Thoracic aorta (tissue), 2 donors: ENCODE measurements around the gene LZTFL1. TPM values are rescaled to one million over a fixed set of nuclear protein-coding genes. Genes with fewer than 3 reads are reported as not detected.

ENCODE experiments used
- ATAC-seq: fragments of 150-250 bp; one replicate; pipeline ENCODE4 v1.8.0; 2017; ENCODE audit warnings: low read depth; ENCODE audit not compliant: insufficient number of reproducible peaks, low FRiP score
- DNase-seq: peaks from one replicate; pipeline ENCODE4 v3.0.0-alpha.2; 2020; ENCODE audit warnings: low spot score
- H3K27ac ChIP-seq, 2 donors: fragments of 200-600 bp; sonication (generic); 1 replicate in 1 of 2; 2 replicates in 1 of 2; pipeline ENCODE4 v1.5.1; 2016; ENCODE audit warnings: mild to moderate bottlenecking in 2 of 2, moderate library complexity in 2 of 2
- H3K27me3 ChIP-seq: fragments of 200-600 bp; sonication (generic); replicated peaks from 2 replicates; pipeline ENCODE4 v1.6.0; 2016; ENCODE audit warnings: mild to moderate bottlenecking; ENCODE audit not compliant: insufficient read depth
- H3K36me3 ChIP-seq: fragments of 200-600 bp; sonication (generic); one replicate; pipeline ENCODE4 v1.5.1; 2016
- H3K4me1 ChIP-seq, 2 donors: fragments of 200-600 bp; sonication (generic); 1 replicate in 1 of 2; 2 replicates in 1 of 2; pipeline versions ENCODE4 v1.5.1 to v1.6.0; 2016; ENCODE audit warnings: low read depth in 2 of 2, mild to moderate bottlenecking in 1 of 2; ENCODE audit not compliant: control insufficient read depth in 1 of 2
- H3K4me3 ChIP-seq: fragments of 200-600 bp; sonication (generic); 2 replicates; pipeline ENCODE4 v1.5.1; 2016; ENCODE audit warnings: mild to moderate bottlenecking
- H3K9me3 ChIP-seq: fragments of 200-600 bp; sonication (generic); 2 replicates; pipeline ENCODE4 v1.5.1; 2016
- total RNA-seq, 2 donors: library from RNA; depleted of rRNA; stranded (reverse); fragments of >200 nt; gene quantifications; one replicate each; pipeline versions ENCODE4 v1.1.0 to v1.2.3, GENCODE V29; 2016
- TF ChIP-seq, protein P1 (sequence below): fragments of 200-600 bp; sonication (generic); IDR thresholded peaks from one replicate; pipeline ENCODE4 v1.5.1; 2019; ENCODE audit warnings: antibody characterized with exemption

LZTFL1 gene
- total RNA-seq, 2 donors from 2014 or later, result 22.7 to 30.9 TPM

DNA sequence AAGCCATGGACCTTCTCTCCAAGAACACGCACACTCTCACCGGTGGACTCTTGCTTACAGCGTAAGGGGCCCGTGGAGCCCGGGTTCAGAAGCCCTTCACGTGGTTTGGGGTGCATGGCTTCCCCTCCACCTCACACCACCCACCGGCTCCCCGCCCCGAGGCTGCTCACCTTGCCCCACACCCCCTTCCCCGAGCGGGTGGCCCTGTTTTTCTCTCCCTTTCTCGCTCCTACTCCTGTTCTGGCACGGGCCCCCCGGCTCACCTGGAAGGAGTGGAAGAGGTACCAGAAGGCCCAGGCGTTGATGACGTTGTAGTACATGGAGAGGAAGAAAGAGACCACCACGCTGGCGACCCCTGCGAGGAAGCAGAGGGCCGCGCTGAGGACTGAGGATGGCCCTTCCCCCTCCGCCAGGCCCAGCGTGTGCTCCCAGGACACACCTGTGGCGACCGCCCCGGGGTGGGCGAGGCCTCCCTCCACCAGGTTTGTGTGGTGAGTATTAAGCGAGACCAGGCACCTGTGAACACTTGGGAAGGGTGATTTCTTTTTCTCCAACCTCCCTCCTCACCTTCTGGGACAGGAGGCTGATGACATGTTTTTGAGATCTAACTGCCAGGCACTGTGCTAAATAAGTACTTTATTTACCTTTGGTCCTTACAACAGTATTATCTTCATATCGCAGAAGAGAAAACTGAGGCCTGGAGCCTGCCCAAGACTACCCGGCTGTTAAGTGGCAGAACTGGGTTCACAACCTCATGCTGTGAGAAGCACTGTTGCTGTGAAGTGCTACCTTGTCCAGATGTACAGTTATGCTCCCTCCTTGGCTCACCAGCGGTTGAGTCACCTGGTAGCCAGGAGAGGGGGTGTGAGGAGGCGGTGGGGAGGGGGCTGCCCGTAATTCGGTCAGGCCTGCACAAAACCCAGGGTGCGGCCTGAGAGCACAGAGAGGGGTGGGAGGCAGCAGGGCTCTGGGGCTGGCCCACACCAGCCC, 61.9 kb downstream of the LZTFL1 start:
- TF ChIP-seq, protein P1, sequence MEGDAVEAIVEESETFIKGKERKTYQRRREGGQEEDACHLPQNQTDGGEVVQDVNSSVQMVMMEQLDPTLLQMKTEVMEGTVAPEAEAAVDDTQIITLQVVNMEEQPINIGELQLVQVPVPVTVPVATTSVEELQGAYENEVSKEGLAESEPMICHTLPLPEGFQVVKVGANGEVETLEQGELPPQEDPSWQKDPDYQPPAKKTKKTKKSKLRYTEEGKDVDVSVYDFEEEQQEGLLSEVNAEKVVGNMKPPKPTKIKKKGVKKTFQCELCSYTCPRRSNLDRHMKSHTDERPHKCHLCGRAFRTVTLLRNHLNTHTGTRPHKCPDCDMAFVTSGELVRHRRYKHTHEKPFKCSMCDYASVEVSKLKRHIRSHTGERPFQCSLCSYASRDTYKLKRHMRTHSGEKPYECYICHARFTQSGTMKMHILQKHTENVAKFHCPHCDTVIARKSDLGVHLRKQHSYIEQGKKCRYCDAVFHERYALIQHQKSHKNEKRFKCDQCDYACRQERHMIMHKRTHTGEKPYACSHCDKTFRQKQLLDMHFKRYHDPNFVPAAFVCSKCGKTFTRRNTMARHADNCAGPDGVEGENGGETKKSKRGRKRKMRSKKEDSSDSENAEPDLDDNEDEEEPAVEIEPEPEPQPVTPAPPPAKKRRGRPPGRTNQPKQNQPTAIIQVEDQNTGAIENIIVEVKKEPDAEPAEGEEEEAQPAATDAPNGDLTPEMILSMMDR, result no peak
- no peaks in the 10 kb centered on the region for H3K36me3 ChIP-seq
- H3K9me3 ChIP-seq, result no peaks in the 10 kb centered on the region
- no peak for DNase-seq
- no peak overlapping the region for H3K4me3 ChIP-seq
- H3K27ac ChIP-seq, result no peak overlapping the region
- no peak for ATAC-seq
- H3K4me1 ChIP-seq, result no peaks in the 10 kb centered on the region
- H3K27me3 ChIP-seq, result no peaks in the 10 kb centered on the region

DNA sequence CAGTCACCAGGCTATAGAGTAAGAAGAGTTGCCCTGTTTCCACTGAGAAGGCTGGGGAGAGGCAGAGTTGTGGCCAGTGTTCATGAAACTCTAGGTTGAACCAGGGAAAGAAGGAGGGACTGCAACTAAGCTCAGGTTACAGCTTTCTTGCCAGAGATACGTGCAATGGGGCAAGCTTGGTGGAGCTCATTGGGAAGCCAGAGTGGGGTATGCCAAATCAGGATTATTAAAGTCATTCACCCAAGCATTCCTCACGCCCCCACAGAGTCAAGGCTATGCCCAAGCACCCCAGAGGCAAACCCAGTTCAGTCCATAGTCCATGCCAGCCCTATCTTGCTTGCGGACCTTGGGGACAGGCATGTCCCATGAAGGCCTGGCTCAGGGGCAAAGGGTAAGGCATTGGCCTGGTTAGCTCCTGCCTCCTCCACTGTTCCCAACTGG, 63.1 kb downstream of the LZTFL1 start:
- TF ChIP-seq, protein P1, result no peak
- ATAC-seq (no peak), DNase-seq (no peak)
- H3K36me3 ChIP-seq, result no peaks in the 10 kb centered on the region
- H3K27me3 ChIP-seq, result no peaks in the 10 kb centered on the region
- no peak overlapping the region for H3K27ac ChIP-seq
- H3K4me3 ChIP-seq, result no peak overlapping the region
- no peaks in the 10 kb centered on the region for H3K9me3 ChIP-seq
- no peaks in the 10 kb centered on the region for H3K4me1 ChIP-seq

DNA sequence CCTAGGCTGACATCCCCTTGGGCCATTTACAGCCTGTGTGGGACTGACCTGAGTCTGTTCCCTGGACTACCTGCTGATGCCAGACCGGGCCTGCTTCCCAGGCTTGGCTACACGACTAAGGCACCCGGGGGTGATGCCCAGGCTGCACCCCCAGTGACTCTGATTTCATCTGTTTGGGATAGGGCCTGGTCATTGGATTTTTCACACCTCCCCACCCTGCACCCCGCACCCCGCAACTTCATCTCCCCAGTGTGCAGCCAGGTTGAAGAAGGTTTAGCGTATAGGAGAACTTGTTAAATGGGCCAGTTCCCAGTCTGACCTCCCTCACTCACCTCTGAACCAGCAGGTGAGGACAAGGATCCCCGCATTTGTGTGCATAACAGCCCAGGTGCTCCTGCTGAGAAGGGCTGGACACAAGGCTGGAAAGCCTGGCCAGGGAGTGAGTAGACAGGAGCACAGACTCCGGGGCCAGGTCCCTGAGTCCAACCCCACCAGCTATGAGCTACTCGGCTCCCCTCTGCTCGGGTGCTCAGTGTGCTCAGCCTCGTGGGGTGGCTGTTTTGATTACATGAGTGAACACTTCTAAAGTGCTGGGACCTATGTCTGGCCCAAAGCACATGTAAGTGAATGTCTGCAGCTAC, 64.1 kb downstream of the LZTFL1 start:
- TF ChIP-seq, protein P1, result no peak
- H3K9me3 ChIP-seq, result no peaks in the 10 kb centered on the region
- H3K27ac ChIP-seq, result no peak overlapping the region
- no peak for DNase-seq
- no peaks in the 10 kb centered on the region for H3K36me3 ChIP-seq
- no peaks in the 10 kb centered on the region for H3K4me1 ChIP-seq
- no peak for ATAC-seq
- no peaks in the 10 kb centered on the region for H3K27me3 ChIP-seq
- no peak overlapping the region for H3K4me3 ChIP-seq

DNA sequence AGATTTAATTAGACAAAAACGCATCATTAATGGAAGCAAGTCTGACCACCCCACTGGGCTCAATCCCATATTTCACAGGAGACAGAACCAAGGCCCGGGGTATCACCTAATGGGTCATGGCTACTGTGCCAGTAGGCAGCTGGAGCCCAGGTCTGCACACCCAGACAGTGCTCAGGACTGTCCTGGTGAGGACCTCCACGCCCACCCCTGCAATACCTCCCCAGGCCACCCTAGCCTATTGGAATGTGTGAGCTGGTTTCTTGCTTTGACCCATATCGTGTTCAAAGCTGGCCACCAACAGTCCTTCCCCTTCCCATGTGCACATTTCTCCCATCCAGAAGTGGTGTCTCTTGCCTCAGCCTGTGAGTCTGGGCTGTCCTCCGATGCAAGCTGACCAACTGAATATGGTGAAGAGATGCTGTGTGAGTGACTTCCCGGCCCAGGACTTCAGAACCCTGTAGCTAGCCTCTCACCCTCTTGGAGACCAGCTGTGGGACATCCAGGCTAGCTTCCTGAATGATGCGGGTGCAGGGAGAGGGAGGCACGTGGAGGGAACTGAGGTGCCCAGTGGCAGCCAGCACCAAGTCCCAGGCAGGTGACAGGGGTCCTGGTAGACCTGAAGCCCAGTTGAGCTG, 64.7 kb downstream of the LZTFL1 start:
- ATAC-seq, result no peak
- H3K27ac ChIP-seq, result no peak overlapping the region
- H3K36me3 ChIP-seq, result no peaks in the 10 kb centered on the region
- H3K27me3 ChIP-seq, result no peaks in the 10 kb centered on the region
- no peaks in the 10 kb centered on the region for H3K4me1 ChIP-seq
- H3K4me3 ChIP-seq, result no peak overlapping the region
- DNase-seq, result no peak
- no peaks in the 10 kb centered on the region for H3K9me3 ChIP-seq
- TF ChIP-seq, protein P1, result no peak

DNA sequence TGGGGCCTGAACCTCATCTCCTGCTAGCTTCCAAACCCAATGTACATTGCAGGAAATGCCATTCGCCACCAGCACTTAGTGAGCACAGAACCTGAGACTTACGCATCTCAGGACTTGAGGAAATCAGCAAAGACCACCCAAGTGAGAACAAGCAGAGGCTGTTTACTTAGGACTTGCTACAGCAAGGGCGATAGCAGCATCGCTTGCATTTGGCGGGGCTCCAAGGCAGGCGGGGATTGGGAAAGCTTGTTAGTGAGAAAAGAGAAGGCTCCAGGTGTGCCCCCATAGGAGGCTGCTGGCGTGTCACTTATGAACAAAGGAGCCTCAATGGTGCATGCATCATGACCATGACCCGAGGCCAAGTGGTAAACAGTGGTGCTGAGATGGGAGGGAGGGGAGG, 65.3 kb downstream of the LZTFL1 start:
- H3K4me3 ChIP-seq, result no peak overlapping the region
- ATAC-seq (no peak), DNase-seq (no peak)
- no peaks in the 10 kb centered on the region for H3K27me3 ChIP-seq
- H3K9me3 ChIP-seq, result no peaks in the 10 kb centered on the region
- no peaks in the 10 kb centered on the region for H3K36me3 ChIP-seq
- H3K4me1 ChIP-seq, result no peaks in the 10 kb centered on the region
- TF ChIP-seq, protein P1, result no peak
- no peak overlapping the region for H3K27ac ChIP-seq
